IPS-NIHi7 (cell line): ENCODE data around the gene NFIX.

Experiments
- DNase-seq: peaks from one replicate; pipeline ENCODE4 v3.0.0; 2012; ENCODE audit warnings: mixed read lengths; ENCODE audit errors: extremely low spot score

Gene NFIX

DNA sequence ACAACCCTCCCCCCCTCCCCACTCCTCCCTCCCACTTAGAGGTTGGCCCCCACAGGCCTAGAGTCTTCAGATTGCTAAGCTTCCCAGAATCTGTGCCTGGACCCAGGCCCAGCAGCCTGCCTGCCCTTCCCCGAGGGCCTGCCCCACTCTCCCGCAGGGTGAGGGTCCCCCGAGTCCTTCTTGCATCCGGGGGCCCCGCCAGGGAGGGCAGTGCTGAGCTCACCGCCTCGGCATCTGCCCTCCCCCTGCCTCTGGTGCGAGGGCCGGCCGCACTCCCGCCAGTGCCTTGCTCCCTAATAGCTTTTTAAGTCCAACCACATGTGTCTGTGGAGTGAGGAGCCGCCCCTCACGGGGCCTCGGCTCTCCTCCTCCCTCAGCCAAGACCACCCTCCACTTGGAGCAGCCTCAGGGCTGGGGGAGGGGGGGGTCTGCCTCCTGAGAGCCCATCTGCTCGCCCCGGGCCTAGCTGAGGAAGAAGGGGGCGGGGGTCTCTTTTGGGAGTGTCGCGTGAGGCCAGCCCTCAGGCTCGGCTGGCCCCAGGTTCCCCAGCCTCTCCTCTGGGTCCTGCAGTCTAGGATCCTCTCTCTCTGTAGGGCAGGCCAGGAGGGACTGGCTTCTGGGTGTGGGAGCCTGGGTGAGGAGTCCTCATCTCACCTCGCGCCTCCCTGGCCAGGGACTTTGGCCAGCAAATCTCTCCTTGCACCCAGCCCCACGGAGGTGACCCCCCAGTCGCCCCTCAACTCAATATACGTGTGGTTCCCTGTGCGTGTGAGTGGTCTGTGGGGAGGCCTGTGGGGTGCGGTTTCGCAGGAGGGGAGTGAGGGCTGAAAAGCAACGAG is 60.2 kb downstream of the NFIX start:
- peak; percentile 56 for DNase-seq

DNA sequence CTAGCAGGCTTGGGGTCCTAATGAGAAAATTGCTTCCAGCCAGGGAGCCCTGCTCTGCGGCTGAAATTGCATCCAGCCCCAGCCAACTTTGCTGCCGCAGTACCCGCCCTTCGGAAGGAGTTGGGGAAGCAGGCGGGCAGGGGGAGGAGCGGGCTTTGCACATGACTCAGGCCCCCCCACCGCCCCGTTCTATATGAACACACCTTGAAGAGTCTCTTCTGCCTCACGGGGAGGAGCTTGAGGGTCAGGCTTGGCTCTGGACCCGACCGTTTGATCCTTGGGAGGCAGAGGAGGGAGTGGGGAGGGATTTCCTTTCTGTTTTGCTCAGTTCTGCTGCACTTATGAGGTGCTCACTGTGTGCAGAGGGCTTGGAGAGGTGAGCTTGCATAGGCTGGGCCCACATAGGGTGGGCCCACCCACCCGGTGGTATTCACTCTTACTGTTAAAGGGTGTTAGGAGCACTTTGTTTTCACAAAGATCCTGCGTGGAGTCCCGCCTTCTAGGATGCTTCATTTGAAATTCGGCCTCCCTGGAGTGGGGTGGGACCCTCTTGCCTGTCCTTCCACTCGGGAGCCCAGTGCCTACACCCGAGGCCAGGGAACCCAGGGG is 60.9 kb downstream of the NFIX start:
- peak; percentile 63 for DNase-seq

DNA sequence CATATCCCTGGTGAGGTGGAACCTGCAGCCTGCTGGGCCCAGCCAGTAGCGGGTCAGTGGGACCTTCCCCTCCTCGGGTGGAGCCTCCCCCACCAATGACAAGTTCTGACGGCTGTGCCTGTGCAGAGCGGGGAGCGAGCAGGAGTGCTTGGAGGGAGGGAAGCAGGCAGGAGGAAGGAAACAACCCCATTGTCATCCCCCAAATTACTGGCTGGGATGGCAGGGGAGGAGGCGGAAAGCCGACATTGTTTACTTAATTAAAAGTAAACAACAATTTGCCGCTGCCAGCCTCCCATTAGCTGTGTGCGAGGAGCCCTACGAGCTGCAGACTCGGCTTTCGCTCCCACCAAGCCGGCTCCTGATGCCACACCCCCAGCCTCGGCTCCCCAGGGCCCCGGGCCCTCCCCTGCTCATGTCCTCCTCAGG is 61.9 kb downstream of the NFIX start:
- DNase-seq, result no peak

DNA sequence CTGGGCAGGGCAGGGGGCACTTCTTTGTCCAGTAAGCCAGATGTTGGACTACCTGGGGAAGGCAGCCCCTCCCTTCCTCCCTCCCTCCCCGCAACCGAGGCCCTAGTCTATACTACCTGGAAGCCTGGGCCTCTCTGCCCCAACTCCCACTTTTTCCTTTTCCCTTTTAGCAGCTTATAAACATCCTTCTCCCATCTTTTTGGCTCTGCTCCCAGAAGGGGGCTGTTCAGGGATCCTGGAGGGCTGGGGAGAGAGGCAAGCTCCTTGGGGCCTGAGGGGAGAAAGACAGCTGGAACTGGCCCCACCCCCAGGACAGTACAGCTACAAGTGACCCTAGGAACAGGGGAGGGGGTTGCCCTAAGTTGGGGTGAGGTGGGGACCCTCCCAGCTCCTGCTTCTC is 62.5 kb downstream of the NFIX start:
- no peak for DNase-seq

DNA sequence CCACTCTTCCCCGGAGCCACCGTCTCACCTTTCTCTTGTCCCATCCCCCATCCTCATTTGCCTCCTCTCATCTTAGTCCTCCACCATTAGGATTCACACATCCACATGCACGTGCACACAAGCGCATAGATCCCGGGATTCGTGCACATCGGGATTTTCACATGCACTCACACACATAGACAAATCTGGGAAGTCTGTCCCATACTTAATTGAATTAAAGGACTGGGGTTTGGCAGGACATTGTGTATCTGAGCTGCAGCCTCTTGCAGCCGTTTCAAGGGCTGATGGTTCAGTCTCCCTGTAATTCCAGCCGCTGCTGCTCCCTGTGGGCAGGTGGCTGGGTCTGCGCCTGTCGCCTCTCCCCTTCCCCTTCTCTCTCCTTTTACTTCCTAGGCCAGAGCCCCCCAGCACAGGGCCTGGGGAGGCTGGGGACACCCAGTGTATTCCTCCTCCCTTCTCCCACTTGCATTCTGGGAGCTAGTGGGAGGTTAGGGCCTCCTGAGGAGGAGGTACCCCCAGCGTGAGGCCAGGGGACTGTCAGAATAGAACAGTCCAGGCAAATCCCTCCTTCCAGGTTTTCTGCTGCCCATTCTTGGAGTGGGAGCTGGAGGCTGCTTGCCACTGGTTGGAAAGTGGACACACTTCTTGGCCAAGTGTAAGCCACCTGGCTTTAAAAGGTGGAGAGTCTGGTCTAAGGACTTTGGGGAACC is 63.8 kb downstream of the NFIX start:
- DNase-seq, result no peak

DNA sequence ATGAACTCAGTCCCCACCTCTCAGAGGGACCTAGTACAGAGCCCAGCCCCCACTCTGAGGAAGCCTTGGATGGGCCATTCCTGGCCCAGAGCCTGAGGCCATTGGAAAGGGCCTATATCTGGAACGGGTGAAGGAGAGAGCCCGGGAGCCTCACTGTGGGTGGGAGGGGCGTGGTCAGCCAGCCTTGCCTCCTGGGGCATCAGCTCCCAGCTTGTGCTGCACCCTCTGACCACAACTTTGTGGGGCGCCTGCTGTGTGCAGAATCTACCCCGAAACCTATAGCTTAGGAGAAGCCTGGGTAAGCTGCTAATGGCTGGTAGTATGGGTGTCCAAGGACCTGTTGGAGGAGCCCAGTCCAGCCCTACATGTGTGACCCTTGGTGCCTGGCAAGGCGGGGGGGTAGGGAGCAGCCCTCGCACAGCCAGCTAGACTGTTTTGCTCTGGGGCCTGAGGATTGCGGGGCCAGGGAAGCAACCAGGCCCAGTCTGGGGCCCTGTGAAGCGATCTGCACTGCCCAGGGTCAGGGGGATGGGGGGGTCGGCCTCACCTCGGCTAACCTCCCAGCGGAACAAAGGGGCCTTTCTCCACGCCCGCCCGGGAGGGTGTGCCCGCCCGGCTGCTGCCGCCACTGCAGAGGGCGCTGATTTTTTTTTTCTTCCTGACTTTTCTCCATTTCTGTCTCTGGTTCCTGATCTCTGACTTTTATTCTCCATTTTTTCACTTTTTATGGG is 65.1 kb downstream of the NFIX start:
- DNase-seq, result no peak

DNA sequence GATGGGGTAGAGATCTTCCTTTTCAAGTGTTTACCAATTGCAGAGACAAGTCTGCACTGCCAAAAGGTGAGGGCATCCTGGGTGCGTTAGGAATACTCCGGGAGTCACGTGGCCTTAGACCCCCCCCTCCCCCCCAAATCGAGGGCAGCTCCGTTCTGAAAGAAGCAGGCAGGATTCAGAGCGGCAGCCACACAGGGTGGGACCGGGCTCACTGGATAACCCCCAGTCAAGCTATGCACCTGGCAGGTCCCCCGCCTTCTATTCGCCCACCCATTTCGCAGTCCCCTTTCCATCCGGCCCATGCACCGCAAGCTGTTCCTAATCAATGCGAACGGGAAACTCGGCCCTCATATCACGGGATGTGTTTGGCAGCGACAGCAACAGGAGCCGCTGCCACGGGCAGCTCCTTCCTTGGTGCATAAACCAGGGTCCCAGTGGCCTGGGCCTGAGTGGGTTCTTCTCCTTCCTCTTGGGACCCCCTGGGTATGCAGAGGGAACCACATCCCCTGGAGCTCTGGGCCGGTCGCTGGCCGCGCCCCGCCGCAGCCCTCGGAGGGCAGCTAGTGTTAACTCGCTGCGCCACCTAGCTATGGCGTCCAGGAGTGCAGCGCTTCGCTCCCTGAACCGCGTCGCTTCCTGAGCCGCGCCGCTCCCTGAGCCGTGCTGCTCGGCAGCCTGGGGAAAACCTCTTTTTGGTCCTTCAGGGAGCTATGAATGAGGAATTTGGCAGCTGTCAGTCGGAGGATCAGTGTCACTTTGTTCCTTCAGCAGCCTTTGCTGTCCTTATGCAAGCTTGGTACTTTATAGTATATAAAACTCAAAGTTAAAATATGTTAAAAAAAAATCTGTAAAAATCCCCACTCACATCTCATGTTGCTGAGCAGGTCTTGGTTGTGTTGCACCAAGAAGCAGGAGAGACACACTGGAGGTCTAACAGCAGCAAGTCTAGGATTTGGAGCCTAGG is 66.0 kb downstream of the NFIX start:
- DNase-seq, result peak; percentile 93

DNA sequence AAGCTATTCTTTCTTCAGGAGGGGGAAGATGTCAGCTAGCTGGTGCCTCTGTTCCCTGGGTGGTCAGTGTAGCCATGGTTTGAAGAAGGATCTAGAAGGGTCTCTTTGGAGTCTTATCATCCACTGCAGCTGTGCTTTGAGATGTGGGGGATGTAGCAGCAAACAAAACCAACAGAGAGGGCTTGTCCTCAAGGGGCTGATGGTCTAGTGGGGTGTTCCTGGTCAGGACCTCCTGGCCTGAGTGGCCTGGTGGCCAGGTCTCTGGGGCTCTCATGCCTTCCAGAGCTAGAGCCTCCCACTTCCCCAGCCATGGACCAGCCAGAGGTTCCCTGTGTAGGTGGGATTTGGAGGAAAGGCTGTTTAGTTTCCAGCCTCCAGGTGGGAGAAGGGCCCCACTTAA is 67.0 kb downstream of the NFIX start:
- no peak for DNase-seq

DNA sequence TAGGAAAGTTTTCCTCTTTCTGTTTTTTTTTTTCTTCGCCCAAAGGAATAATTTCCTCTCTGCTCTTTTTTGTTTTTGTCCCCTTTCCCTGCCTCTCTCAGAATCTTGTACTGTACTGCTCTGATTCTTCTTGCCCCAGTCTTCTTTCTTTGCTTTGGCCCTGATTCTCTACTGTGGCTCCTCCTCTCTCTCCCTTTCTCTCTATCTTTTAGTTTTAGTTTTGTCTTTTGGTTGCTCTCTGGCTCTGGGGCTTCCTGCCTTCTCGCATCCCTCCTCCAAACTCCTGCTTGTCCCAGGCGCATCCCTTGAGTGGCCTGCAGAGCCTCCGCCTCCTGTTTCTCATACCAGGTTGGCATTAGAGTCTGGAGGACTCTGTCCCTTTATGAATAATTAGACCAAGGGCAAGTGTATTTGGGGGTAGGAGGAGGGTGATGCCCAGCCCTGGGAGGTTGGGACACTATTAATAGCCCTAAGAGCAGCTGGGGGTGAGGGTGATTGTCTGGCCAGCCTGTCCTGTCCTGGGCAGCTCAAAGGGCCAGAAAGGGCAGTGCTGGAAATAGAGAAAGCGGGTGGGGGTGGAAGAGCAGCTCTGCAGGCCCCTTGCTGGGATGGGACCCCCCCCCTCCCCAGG is 68.3 kb downstream of the NFIX start:
- DNase-seq, result no peak

DNA sequence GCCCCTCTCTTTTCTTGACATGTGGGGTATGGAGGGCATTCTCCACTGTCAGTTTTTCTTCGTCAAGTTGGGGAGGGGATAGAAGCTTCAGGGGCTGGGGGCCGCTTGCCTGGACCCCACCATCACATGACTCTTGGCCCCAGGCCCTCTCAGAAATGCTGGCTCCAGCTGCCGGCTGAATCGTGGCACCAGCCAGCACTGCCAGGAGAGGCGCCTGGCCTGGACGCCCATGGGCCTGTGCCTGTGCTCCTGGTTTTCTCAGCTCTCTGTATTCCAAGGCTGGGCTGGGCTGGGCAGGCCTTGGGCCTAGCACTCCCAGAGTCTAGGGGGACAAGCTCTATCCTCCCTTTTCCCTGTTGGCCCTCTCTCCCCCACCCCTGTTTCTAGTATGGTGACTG is 68.8 kb downstream of the NFIX start:
- DNase-seq, result no peak

DNA sequence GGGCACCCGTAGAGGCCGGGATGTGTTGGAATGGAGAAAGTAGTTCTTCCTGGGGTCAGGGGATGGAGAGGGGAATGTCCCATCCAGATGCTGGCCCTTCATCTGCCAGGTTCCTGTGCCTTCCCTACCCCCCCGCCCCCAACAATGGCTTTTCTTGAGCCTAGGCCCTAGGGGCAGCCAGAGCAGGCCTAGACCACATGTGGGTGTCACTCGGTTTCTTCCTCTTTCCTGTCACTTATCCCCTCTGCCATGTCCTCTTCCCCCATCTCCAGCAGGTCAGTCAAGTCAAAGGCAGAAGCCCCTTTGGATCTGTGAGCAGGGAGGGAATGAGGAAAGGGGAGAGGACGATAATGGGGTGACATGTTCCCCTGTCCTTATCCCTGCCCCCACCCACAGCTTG is 71.0 kb downstream of the NFIX start:
- no peak for DNase-seq

DNA sequence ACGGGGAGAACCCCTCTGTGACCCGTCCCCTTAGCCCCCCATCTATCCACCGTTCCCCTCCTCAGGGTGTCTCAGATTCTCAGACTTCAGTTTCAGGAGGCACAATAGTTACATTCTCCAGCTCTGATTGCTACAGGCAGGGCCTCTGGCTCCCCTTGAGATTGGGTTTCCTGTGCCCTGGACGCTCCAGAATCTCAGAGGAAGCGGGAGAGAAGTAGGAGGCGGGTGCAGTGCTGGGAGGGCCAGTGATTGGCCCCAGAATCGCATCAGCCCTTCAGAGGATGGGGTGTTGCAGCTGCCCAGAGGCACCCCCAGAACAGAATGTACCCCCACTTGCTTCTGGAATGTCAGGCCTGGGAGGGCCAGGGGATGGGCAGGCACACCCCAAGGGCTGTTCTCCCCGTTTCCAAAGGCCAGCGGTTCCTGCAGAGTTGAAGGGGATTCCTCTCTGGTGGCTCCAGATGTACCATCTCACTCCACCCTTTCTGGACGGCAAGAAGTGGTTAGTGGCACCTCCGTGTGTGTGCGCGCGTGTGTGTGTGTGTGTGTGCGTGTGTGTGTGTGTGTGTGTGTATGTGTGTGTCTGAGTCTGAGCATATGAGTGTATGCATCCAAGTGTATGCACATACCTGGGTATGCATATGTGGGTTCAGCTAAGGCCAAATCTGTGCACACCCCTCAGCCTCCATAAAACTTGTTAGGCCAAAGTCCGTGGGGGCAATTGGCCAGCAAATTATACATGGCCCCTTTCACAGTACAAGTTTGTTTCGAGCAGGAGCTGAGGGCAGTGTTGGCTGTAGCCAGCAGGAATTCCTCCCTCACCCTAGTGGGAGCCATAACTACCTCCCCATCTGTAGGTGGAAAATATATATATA is 71.9 kb downstream of the NFIX start:
- no peak for DNase-seq

DNA sequence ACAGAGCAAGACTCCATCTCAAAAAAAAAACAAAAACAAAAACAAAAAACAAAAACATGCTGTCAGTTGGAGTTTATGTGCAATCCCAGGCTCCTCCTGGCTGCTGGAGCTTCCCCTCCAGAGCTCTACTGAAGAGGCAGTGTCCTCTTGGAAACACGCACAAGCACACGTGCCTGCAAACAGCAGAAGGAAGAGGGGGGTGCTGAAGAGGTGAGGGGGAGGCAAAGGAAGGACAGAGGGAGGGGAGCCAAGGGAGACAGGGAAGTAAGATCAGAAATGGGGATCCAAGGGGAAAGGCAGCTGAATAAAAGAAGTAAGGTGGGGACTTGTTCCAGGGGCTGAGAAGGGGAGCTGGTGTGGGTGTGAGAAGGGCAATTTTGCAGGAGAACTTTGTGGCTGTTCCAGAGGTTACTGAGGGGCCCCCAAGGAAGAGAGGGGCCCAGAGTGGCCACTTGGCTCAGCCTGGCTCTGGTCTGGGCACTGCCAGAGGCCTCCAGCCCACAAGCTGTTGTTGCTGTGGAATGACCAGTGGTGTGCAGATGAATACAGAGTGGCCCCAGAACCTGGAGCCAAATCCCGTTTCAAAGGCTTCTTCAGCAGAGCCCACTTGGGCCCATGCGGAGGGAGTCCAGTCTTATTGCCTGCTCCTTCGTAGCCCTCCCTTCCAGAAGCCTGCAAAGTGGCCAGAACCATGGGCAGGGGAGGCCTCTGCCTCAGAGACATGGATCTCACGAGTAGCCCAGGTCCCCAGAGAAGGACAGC is 73.0 kb downstream of the NFIX start:
- DNase-seq, result no peak

DNA sequence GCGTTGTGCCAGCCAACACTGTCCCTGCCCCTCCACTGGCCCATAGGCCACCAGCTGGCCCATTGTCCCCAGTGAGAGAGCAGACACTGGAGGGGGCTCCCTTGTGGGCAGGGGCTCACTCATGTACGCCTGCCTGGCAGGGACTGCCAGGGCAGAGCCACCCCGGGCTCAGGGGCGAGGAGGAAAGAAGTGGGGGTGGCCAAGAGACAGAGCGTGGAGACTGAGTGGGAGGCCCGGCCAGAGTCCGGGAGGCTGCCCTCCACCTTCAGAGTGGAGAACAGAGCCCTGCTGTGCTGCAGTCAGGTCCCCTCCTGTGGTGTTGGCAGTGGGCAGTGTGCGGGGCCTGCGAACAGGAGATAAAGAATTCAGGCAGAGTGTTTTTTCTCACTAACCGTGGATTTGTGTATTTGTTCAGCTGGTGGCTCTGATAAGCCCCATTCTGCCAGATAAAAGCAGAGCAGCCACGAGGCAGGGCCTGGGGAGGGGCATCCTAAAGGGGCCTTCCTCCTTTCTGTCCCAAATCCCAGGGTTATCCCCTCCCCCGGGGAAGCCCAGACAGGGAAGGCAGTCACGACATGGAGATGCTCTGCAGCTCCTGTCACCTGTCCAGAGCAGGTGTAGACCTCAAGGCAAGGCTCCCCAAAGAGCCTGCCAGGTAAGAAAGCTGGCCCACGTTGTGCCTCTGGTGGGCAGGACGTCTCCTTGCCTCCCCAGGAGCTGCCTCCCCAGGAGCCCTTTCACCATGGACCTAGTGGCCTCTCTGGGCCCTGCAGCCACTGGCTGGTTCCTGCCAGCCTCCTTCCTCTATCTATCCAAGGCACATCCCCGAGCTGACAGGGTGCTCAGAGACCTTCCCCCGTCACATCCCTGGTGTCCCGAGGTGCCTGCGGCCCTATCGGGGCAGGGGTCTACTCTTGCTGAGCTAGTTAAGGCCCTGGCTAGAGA is 74.4 kb downstream of the NFIX start:
- no peak for DNase-seq

DNA sequence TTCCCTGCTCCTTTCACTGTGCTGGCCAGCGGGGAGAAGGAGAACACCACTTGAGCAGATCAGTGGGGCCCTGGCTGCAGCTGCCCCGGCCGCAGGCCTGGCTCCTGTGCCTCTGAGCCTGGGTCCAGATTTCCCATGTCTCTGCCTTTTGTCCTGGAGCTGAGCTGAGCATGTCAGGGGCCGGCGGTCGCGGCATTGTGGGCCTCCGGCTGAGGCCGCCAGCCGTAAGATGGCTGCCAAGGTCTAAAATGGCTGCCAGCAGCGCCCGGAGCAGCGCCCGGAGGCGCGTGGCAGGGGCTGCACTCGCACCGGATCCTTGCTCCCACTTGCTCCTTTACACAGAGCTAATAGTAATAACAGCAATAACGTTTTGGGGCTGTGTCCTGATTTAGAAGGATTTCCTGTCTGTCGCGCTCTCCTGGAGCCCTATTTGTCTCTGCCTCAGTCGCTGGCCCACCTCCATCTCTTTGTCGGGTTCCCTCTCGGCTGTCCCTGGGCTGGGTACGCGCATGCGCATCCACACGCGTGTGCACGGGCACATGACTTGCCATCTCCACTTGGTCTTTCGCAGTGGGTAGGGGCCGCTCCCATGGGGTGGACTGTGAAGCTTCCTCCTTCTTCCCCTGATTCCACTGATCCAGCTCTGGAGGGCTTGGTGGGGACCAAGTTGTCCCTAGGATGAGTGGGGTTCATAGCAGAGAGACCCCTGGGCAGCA is 75.3 kb downstream of the NFIX start:
- no peak for DNase-seq

DNA sequence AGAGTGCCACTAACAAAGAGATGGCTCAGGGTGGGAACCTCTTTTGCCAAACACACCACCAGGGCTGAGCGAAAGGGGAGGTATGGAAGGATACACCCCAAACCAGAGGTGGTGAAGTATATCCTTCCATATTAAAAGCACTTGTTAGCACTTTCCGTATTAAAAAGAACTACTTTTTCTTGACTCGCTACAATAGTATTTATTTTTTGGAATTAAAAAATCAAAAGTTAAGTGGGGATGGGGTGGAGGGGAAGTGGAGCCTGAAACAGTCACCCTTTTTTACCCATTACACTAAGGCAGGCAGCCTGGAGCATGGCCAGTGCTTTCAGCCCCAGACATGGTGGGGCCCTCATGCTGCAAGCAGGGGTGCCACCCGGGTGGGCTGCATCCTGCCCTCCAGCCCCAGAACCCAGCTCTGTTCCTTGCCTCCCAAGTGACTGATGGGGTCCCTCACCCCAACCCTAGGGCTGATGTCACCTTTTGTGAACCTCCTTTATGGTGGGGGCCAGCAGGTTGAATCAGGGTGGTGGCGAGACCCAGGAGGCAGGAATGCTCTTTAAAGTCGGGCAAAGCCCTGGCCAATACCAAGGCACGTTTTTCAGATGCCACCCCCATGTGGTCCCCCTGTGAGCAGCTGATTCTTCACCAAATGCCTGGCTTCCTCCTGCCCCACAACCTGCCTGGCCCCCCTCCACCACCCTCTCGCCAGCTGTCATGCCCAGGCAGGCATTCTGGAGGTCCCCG is 76.3 kb downstream of the NFIX start:
- DNase-seq, result no peak
